Measurements from ENCODE around the gene SCUBE1.

The SCUBE1 gene

DNA sequence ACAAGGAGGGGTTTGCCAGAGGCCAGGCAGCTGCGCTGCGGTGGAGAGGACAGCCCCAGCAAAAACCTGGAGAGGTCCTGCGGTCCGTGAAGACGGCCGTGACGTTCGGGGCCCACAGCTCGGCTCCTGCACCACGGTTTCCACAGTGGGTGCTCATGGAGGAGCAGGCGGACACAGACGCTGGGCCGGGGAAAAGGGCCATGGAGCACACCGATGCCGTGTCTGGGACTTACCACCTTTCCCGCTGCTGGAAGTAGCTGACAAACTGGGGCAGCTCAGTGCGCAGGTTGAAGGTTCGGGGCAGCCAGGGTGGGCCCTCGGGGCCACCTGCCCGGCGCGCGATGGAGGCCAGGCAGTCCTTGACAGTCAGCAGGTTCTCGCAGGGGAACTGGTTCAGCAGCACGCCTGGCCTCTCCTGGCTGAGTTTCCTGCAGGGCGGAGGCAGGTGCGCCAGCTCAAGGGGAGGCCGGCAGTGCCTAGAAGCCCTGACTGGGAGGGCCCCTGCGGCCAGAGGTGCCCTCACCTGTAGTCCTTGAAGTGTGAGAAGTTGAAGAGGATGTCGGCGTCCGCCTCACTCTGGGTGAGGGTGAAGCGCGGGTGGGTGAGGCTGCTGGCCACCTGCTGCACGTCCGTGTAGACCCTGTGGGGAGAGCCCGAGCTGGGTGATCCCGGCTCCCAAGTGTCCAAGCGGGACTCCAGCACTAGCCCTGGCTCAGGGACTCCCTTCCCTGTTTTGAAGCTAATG, 169.0 kb downstream of the SCUBE1 start:
- DNase-seq (ENCODE audit: low read depth), result no peak

DNA sequence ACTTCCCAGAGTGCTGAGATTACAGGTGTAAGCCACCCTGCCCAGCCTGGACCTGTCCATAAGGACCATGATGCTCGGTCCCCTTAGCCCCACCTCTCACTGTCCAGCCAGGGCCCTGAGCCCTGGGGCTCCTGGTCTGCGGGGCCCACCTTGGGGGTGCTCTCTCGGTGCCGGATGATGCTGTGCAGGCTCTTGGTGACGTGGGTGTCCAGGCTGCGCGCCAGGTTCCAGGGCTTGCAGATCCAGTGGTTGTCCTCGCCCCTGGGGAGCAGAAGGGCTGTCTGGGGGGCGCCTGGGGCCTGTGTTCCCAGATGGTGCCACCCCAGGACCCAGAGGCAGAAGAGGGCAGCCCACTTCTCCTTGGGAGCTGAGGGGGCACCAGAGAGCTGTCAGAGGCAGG, 169.6 kb downstream of the SCUBE1 start:
- no peak for DNase-seq (ENCODE audit: low read depth)

DNA sequence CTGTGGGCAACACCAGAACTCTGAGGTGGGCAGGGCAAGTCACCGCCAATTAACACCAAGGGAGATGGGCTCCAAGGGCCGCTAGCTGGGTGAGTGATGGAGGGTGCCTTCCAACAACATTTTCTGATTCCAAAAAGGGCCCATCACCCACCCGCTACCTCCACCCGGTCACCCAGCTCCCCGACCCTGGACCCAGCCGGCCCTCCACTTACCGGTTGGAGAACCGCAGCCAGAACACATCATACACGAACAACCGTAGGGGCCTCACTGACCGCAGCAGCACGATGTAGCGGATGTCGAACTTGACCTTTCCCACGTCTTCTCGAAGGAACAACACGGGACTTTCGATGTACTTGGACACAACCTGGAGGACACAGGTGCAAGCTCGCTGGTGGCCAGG, 171.0 kb downstream of the SCUBE1 start:
- no peak for DNase-seq (ENCODE audit: low read depth)

DNA sequence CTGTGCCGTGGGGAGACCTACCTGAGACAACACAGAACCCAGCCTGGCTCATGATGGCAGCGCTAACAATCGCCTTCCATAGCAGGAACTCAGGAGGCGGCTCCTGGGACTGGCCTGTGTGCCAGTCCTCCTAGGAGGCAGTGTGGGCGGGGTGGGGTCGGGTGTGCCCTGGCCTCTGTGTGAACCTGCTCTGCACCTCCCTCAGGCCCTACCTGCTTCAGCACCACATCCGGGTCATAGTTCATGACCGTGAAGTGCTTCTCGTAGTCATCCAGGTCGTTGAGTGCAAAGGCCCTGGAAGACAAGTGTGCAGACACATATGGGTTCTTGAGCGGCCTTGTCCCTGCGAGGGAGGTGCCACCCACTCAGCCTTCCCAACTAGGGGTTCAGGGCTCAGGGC, 171.6 kb downstream of the SCUBE1 start:
- DNase-seq (ENCODE audit: low read depth), result no peak

DNA sequence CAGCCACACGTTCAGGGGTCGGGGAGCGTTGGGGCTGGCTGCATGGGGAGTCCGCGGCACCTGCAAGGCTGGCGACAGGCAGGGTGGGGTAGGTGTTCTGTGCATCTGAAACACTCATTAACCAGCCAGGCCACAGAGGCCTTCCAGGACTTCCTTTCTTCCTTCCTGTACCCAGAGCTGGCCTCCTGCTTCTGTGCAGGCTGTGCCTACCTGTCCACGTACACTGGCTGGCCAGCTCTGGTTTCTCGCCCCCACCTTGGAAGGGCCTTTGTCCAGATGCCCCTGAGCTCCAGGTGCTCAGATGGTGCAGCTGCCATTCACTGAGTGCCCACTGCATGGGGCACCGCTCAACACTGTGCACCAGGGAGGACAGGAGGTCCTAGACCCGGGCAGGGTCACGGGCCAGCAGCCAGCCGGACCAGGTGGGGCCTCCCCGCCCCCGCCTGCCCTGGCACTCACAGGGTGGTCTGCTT, 172.1 kb downstream of the SCUBE1 start:
- no peak for DNase-seq (ENCODE audit: low read depth)

DNA sequence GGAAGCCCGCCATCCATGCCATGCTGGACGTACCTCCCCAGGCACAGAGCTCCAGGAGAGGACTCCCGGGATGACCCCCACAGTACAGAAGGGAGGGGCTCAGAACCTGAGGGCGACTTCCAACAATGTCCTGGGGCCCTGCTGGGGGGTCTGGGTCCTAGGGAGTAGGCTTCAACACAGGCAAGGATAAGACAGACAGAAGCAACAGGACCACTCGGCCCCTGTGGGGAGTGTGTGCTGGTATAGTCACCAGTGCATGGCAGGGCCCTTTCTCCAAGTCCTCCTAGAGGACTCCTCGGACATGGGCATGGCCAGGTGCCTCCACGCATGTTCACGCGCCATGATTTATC, 173.1 kb downstream of the SCUBE1 start:
- DNase-seq (ENCODE audit: low read depth), result no peak

DNA sequence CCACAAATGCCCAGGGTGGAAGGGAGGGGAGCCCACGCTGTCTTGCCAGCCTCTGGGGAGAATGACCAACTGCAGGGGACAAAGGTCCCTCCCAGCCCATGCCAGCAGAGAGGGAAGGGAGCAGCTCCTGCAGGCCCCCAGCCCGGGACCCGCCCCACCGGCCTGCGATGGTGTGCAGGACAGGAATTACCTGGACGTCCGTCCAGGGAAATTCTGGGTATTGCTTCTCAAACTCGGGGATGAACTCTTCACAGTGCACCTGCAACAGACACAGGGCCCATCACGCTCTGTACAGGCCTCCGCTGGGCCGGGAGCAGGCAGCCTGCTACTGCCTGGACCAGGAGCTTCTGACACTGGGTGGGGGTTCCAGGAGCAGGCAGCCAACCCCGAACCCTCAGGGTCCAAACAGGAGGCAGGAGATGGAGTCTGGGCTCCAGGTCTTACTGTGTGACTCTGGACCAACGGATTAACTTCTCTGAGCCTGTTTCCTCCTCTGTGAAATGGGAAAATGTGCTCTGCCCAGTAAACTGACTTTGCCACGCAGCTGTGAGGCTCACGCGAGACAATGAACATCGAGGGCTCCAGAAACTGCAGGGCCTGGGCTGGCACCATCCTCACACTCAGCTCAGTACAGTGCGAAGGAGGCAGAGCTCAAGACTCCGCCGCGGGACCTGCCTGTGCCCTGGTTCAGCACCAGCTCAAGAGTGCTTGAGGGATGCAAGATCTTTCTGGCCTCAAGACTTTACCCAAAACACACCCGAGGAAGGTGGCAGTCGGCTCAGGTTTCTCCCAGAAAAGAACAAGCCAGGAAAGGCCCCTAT, 173.7 kb downstream of the SCUBE1 start:
- no peak for DNase-seq (ENCODE audit: low read depth)

DNA sequence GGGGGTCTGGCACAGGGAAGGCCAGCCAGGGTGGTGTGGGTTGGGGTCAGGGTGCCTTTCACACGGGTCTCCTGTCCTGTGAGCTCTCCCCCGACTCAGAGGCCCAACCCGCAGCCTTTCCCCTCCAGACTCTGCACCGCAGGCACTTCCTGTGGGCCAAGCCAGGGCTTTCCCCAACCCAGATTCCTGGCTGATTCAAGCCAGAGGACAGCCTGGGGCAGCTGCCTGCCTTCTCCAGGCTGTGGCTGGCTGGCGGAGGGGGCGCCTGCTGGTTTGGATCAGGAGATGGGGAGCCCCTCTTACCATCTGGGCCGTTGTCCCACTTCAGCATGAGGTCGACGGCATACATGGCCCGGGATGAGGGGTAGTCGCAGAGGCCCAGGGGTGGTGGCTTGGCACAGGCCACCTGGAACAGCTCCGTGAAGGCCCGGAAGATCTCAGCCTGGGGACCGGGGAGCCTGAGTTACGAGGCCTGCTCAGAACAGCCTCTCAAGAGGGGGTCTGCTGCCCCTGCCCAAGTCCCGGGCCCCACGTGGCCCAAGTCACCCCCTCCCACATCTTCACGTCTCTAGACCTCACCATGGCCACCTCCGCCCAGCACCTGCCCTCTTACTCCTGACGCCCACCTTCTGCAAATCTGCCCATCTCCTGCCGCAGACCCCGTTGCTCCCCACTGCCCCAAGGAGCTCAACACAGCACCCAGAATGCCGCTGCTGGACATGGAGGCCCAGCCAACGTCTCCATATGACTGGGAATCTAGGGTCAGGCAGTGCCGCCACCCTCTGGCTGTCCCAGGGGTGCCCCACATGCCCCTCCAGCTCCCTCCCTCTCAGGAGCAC, 174.5 kb downstream of the SCUBE1 start:
- DNase-seq (ENCODE audit: low read depth), result no peak

DNA sequence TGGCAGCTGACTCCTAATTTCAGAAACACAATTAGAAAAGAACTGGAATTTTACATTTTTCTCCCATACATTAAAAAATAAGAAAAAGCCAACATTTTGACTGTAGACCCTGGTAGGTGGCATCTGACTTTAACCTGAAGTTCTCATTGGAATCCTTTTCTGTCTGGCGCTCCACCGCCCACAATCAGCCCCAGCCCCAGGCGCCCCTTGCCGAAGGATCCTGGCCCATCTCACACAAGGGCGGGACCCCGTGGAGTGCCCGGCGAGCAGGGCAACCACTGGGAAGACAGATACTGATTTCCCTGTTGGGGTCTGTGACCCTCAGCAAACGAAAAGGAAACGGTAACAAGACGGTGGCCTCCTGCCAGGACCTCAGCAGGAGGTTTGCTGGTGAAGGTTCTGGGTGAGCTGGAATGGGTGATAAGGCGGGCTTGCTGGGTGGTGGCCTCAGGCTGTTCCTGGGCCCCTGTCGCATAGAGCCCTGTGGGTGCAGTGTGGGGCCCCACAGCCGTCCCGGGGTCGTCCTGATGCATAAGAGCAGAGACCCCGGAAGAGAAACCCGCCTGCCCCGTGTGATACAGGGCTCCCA, 176.1 kb downstream of the SCUBE1 start:
- DNase-seq (ENCODE audit: low read depth), result no peak

DNA sequence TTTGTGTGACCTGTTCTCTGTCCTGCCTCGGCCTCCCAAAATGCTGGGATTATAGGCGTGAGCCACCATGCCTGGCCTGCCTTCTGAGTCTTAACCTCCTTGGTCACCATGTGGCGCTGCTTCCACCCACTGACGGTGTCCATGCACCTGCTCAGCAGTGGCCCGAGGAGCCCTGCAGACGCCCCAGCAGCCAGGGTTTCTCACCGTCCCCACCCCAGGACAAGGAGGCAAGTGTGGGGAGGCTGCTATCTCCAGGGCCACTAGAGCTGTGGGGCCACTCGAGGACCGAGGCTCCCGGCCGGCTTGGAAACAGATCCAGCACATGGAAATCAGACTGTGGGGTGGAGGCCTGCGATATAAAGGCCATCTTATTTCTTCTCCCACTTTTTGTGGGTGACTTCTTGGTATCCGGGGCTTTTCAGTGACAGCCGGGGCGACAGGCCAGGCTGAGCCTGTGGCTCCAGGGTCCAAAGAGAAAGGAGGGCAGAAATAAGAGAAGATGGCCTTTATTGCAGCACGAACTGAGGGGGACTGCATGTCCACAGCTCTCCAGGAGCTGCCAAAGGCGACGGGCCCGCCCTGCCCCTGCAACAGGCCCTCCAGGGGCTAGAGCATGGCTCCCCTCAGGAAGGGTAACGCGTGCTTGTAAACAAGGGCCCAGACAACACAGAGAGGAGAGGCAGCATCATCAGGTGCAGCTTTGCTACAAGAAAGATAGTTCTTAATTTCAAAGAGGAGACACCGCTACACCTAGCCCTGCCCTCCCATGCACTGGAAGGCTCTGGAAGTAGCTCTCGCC, 176.8 kb downstream of the SCUBE1 start:
- DNase-seq (ENCODE audit: low read depth), result no peak

DNA sequence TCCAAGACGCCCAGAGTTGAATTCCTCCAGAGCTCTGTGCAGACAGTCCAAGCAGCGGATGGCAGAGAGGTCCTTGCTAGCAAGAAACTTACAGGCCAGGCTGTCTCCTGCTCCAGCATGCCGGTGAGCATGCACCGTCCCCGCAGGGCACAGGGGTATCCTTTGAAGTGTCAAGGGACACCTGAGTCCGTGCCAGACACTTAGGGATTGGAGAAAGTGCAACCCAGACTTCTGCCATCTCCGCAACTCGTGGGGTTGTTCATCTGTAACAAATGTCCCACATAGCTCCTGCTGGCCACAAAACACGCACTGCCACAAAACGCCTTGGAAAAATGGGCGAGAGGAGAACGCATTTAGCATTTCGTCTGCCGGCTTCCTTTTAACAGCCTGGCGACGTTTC, 178.5 kb downstream of the SCUBE1 start:
- no peak for DNase-seq (ENCODE audit: low read depth)

DNA sequence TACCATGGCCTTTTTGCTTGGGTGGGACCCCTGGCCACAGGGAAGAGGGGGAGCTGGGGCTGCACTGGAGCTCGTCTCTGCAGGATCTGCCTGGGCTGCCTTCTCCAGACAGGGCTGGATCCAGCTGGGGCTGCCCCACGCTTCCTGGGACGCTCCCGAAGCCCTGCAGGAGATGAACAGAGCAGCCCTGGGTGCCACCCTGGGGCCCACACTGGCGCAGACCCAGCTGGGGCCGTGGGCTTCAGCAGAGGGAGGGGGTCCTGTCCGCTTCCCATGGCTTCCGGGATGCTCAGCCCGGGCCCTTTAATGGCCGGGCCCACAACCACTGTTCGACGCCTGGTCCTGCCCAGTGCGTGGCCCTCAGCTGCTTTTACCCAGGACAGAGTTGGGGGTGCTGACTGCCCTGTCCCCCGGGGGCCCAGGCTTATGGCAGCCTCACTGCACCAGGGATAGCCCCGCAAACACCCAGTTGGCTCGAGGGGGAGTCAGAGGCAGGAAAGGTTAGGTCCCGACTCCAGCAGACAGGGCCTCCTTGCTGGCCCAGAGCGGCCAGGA, 179.9 kb downstream of the SCUBE1 start:
- no peak for DNase-seq (ENCODE audit: low read depth)

DNA sequence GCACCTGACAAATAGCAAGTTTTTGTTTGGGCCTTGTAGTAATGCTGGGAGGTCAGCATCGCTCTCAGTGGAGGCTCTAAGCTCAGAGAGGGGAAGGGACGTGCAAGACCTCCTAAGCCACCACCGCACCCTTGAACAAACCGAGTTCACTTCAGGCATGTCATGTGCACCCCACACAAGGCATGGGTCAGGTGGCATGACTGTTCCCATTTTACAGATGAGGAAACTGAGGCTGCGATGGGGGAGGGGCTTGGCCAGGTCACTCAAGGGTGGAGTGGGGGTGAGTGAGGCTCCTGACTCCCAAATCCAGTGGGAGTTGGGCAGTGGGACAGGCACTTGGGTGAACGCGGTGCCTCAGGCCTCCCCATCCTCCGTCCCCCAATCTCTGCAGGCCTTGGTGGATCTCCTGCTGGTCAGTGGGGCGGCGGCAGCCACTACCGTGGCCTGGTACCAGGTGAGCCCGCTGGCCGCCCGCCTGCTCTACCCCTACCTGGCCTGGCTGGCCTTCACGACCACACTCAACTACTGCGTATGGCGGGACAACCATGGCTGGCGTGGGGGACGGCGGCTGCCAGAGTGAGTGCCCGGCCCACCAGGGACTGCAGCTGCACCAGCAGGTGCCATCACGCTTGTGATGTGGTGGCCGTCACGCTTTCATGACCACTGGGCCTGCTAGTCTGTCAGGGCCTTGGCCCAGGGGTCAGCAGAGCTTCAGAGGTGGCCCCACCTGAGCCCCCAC, 180.6 kb downstream of the SCUBE1 start:
- DNase-seq (ENCODE audit: low read depth), result no peak

DNA sequence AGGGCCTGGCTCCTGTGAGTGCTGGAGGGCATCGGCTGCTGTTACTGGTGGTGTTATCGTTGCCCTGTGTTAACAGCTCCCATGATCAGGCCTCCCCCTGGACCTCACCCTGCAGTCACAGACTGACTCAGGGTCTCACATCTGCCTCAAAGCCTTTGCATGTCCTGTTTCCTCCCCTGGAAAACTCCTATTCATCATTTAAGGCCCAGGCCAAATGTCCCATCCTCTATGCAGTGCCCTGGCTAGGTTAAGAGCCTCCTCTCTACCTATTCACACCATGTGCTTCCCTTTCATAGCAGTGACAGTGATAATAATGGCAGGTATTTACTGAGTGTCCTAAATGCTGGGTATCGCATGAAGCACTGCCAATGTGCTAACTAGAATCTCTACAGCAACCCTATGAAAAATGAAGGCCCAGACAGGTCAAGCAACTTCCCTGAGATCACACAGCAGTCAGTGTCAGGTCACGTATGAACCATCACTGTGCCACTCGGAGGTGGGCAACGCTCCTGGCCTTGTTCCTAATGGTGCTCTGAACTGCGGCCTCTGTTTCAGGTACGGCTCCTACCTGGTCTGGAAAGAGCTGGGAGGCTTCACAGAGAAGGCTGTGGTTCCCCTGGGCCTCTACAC, 182.6 kb downstream of the SCUBE1 start:
- DNase-seq (ENCODE audit: low read depth), result no peak

DNA sequence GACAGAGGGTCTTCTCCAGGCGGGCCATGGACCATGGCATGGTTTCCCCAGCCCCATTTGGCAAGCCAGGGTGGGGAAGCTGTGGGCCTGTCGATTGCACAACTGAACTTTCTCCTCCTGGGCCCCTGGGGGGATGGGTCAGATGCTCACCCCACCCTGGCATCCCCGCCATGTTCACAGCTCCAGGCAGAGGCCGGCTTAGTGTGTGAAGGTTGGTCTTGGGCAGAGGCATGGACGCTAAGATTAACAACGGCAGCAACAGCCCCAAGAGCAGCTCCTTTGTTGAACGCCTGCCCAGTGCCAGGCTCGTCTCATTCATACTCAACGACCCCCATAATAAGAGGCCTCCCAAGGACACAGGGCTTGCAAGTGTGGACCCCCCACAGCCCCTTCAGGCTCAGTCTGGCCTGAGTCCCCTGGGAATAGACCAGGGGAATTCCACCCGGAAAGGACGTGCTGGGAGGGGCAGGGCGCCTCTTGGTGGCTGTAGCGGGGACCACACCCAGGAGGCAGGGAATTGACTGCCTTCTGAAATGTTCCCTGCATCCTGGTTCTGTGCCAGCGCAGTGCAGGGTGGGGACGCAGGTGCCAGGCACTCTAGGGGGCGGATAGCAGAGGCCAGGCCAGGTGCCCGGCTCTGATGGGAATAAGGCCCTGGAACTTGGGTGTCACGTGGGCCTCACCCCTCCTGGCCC, 183.5 kb downstream of the SCUBE1 start:
- no peak for DNase-seq (ENCODE audit: low read depth)

DNA sequence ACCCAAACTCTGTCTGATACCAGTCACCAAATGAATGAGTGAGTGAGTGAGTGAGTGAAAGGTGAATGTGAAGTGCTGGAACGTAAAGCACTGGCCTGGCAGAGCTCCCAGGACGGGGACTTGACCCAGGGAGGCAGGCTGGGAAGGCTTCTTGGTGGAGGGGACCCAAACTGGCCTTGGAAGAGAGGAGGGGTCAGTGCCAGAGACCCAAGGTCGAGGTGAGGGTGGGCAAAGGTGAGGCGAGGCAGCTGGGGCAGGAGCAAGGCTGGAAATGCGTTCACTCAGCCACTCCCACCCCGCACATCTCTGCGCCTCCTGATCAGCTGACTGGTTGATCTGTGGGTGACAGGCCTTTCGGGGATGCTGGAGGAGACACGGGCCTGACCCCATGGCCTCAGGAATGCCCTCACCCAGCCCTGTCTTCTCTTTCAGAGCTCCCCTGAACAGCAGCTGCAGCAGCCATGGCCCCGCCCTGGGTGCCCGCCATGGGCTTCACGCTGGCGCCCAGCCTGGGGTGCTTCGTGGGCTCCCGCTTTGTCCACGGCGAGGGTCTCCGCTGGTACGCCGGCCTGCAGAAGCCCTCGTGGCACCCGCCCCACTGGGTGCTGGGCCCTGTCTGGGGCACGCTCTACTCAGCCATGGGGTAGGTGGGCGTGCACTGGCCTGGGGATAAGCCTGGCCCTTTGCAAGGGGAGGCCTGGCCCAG, 184.2 kb downstream of the SCUBE1 start:
- DNase-seq (ENCODE audit: low read depth), result no peak

DNA sequence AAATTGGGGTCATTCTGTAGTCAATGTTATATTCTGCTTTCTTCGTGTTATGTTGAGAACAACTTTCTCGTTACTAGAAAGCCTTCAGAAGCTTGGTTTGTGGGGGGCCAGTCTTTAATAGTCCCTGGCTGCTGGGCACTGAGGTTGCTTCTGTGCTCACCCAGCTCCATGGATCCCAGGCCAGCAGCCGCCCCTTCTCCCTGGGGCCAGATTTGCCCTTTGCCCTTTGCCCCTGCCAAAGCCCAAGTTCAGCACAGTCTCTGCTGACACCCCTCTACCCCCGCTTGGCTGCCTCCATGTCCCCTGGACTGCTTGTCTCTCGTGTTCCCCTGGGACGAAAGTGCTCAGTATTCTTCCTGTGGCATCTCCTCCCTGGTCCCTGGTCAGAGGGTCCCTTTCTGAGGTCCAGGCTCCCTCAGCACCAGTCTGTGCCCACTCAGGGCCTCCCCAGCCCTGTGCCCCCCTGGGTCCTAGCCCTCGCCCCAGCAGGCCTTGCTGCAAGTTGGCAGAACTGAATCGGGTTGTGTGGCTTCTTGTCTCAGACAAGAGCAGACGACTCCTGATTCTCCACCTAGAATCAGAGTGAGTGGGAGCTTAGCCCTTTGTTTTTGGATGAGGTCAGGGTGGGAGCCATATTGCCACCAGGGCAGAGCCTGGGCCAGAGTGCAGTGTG, 185.2 kb downstream of the SCUBE1 start:
- DNase-seq (ENCODE audit: low read depth), result no peak

DNA sequence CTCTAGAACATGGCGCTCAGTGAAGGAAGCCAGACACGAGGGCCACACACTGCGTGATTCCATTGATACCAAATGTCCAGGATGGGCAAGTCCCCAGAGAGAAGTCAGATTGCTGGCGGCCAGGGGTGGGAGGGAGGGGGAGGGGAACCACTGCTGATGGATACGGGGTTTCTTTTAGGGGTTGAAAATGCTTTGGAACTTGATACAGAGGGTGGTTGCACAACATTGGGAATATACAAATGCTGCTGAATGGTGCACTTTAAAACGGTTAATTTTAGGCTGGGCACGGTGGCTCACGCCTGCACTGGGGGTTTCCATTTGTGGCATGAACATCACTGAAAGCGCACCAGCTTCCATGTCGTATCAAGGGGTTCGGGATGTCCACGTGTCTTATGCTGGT, 186.8 kb downstream of the SCUBE1 start:
- DNase-seq (ENCODE audit: low read depth), result no peak
